Cerebellar cortex (tissue), 1 donor: ENCODE data around the gene PATL1.
A peak's percentile ranks its signal among the peaks of the same experiment; 100 is the strongest.

Experiments
- DNase-seq: peaks from one replicate; pipeline ENCODE4 v3.0.0-alpha.2; 2015; ENCODE audit warnings: low spot score

The PATL1 gene

DNA sequence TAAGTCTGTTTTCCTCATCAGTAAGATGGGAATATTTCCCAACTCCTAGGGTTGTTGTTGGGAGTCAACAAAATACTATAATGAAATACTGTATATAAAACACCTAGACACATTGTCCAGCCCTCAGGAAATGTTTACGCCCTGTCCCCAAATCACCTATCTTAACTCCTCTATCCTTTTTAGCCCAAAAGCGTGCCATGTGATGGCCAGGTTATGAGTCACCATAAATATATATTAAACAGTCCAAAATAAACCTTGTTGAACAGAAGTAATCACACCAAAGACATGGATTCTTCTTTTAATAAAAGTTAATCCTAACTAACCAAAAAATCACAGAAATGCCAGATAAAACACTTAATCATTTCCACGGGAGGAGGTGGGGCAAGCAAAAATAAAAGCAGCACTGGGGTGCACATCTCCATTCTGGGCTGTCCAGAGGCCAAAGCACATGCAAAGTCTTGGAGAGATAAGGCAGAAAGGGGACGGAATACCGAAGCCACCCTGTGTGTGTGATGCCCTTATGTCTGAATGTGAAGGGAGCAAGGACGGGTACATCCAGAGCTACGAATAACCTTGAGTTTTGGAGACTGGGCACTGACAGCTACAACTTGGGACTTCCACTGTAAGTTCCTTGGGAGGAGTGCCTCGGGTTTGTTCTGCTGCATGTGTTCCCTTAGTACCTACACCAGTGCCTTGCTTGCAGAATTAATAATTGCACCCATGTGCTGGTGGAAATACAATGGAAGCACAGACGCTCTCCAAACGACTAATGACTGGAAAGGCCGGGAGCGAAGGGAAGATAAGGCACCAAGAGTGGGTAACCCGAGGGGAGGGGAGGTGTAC, 54.3 kb downstream of the PATL1 start:
- peak; percentile 15 for DNase-seq

GRCh38 chr11:59611570-59612565, 57.0 kb downstream of the PATL1 start:
- no peak for DNase-seq

- DNase-seq, result no peak
Observed at GRCh38 chr11:59610289-59610688, 58.5 kb downstream of the PATL1 start.

GRCh38 chr11:59607703-59608454, 61.0 kb downstream of the PATL1 start:
- DNase-seq, result no peak

DNA sequence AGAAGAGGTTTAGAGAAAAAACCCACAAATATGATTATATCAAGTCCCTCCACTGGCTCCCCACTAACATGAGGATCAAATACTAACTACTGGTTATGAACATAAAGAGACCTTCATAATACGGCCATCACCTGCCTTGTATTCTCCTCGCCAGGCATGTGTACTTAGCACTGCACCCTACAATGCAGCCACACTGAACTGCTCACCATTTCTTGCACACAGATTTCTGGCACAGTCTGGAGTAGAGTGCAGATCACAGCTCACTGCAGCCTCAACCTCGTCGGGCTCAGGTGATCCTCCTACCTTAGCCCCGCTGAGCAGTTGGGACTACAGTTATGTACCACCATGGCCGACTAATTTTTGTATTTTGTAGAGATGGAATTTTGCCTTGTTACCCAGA, 66.4 kb downstream of the PATL1 start:
- no peak for DNase-seq

GRCh38 chr11:59601788-59602187, 67.0 kb downstream of the PATL1 start:
- DNase-seq, result no peak

GRCh38 chr11:59600636-59601035, 68.2 kb downstream of the PATL1 start:
- no peak for DNase-seq

GRCh38 chr11:59600234-59600633, 68.6 kb downstream of the PATL1 start:
- DNase-seq, result no peak

DNA sequence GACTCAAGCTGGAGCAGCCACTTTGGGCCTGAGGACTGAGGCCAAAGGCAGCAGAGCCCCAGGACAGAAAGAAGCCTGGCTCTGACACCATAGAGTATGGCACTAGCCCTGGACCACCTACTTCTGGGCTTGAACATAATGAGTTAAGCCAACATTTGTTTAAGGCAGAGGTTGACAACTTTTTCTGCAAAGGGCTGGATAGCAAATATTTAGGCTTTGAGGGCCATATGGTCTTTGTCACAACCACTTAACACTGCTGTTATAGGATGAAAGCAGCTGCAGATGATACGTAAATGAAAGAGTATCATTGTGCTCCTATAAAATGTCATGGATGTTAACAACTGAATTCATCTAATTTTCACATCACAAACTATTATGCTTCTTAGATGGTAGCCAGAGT, 69.9 kb downstream of the PATL1 start:
- DNase-seq, result no peak
